Measurements from ENCODE around the gene QKI. TPM values are rescaled to one million over a fixed set of nuclear protein-coding genes. Genes with fewer than 3 reads are reported as not detected.
A peak's percentile ranks its signal among the peaks of the same experiment; 100 is the strongest.

The QKI gene
- polyA plus RNA-seq, 1 donor (not counting 4 experiments of a cell fraction or from before 2014, with no cell fraction given), result 53.3 TPM

- Histone ChIP-seq H3K4me1 (ENCODE audit: control insufficient read depth, extremely low read depth, insufficient read depth, low read length) (no peaks in the 10 kb centered on the region), H3K27me3 (ENCODE audit: control insufficient read depth, extremely low read depth, insufficient read depth, low read length) (no peaks in the 10 kb centered on the region), H3K9me3 (ENCODE audit: control insufficient read depth, low read depth, low read length) (peaks cover 4% of the 10 kb centered on the region), H3K79me2 (ENCODE audit: control insufficient read depth, insufficient read depth, low read length) (no peaks in the 10 kb centered on the region), H3K4me2 (ENCODE audit: control insufficient read depth, extremely low read depth, insufficient read depth, low read depth, low read length) (no peak overlapping the region), H4K20me1 (ENCODE audit: control insufficient read depth, extremely low read depth, insufficient read depth, low read length) (no peaks in the 10 kb centered on the region), H3K27ac (ENCODE audit: control insufficient read depth, insufficient read depth, low read length) (no peak overlapping the region), H3K9ac (ENCODE audit: control insufficient read depth, extremely low read depth, insufficient read depth, low read length) (no peak overlapping the region), H3K4me3 (ENCODE audit: control insufficient read depth in 2 of 3, extremely low read depth in 1 of 3, insufficient read depth in 2 of 3, low read depth in 1 of 3, low read length in 3 of 3) (no peak overlapping the region), H3K36me3 (ENCODE audit: control insufficient read depth in 2 of 2, extremely low read depth in 1 of 2, insufficient read depth in 2 of 2, low read length in 2 of 2) (no peaks in the 10 kb centered on the region), H3K9me1 (ENCODE audit: control insufficient read depth, extremely low read depth, insufficient read depth, low read length) (no peaks in the 10 kb centered on the region), H2AFZ (ENCODE audit: control insufficient read depth, low read length) (no peak overlapping the region)
- no peak for TF ChIP-seq EZH2 (IDR thresholded peaks at IDR 0.05; ENCODE audit: low read length)
- TF ChIP-seq, protein P1, sequence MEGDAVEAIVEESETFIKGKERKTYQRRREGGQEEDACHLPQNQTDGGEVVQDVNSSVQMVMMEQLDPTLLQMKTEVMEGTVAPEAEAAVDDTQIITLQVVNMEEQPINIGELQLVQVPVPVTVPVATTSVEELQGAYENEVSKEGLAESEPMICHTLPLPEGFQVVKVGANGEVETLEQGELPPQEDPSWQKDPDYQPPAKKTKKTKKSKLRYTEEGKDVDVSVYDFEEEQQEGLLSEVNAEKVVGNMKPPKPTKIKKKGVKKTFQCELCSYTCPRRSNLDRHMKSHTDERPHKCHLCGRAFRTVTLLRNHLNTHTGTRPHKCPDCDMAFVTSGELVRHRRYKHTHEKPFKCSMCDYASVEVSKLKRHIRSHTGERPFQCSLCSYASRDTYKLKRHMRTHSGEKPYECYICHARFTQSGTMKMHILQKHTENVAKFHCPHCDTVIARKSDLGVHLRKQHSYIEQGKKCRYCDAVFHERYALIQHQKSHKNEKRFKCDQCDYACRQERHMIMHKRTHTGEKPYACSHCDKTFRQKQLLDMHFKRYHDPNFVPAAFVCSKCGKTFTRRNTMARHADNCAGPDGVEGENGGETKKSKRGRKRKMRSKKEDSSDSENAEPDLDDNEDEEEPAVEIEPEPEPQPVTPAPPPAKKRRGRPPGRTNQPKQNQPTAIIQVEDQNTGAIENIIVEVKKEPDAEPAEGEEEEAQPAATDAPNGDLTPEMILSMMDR (optimal IDR thresholded peaks at IDR 0.05 in 1 of 3, IDR thresholded peaks at IDR 0.05 in 1 of 3, conservative IDR thresholded peaks at IDR 0.05 in 1 of 3; ENCODE audit: extremely low read depth in 1 of 3, insufficient read depth in 2 of 3, low read length in 3 of 3), result no peak
- no peak for FAIRE-seq
- no peak for DNase-seq (ENCODE audit: low read depth, low spot score)
- dilution Hi-C loops (cut with MboI; ENCODE audit: extremely low pct_ligation_motif_present, low sequenced_read_pairs), result no loop called here
Measured at GRCh38 chr6:163626073-163626867, 211.8 kb downstream of the QKI start.

- H3K36me3 ChIP-seq (ENCODE audit: control insufficient read depth in 2 of 2, extremely low read depth in 1 of 2, insufficient read depth in 2 of 2, low read length in 2 of 2), result no peaks in the 10 kb centered on the region
- H3K27ac ChIP-seq (ENCODE audit: control insufficient read depth, insufficient read depth, low read length), result no peak overlapping the region
- no peaks in the 10 kb centered on the region for H3K79me2 ChIP-seq (ENCODE audit: control insufficient read depth, insufficient read depth, low read length)
- no peak for TF ChIP-seq EZH2 (IDR thresholded peaks at IDR 0.05; ENCODE audit: low read length)
- TF ChIP-seq, protein P1 (optimal IDR thresholded peaks at IDR 0.05 in 1 of 3, IDR thresholded peaks at IDR 0.05 in 1 of 3, conservative IDR thresholded peaks at IDR 0.05 in 1 of 3; ENCODE audit: extremely low read depth in 1 of 3, insufficient read depth in 2 of 3, low read length in 3 of 3), result no peak
- H4K20me1 ChIP-seq (ENCODE audit: control insufficient read depth, extremely low read depth, insufficient read depth, low read length), result no peaks in the 10 kb centered on the region
- dilution Hi-C loops (cut with MboI; ENCODE audit: extremely low pct_ligation_motif_present, low sequenced_read_pairs), result no loop called here
- no peak overlapping the region for H3K9ac ChIP-seq (ENCODE audit: control insufficient read depth, extremely low read depth, insufficient read depth, low read length)
- H3K9me1 ChIP-seq (ENCODE audit: control insufficient read depth, extremely low read depth, insufficient read depth, low read length), result no peaks in the 10 kb centered on the region
- peaks cover 4% of the 10 kb centered on the region for H3K9me3 ChIP-seq (ENCODE audit: control insufficient read depth, low read depth, low read length)
- no peak overlapping the region for H3K4me3 ChIP-seq (ENCODE audit: control insufficient read depth in 2 of 3, extremely low read depth in 1 of 3, insufficient read depth in 2 of 3, low read depth in 1 of 3, low read length in 3 of 3)
- H3K27me3 ChIP-seq (ENCODE audit: control insufficient read depth, extremely low read depth, insufficient read depth, low read length), result no peaks in the 10 kb centered on the region
- no peaks in the 10 kb centered on the region for H3K4me1 ChIP-seq (ENCODE audit: control insufficient read depth, extremely low read depth, insufficient read depth, low read length)
- H3K4me2 ChIP-seq (ENCODE audit: control insufficient read depth, extremely low read depth, insufficient read depth, low read depth, low read length), result peak overlapping the region; percentile 10
- no peak for DNase-seq (ENCODE audit: low read depth, low spot score)
- FAIRE-seq, result no peak
- H2AFZ ChIP-seq (ENCODE audit: control insufficient read depth, low read length), result peak overlapping the region; percentile 20
Measured at GRCh38 chr6:163627274-163628062, 212.9 kb downstream of the QKI start.

Measured in keratinocyte (primary cell).